NB4 (cell line): ENCODE measurements around the gene NHLRC4.

Experiments used
- TF ChIP-seq, protein P1 (sequence below): IDR thresholded peaks from one replicate; pipeline ENCODE4 v1.5.1; 2012; ENCODE audit warnings: low read depth, low read length
- TF ChIP-seq, protein P2 (sequence below): IDR thresholded peaks from 2 replicates; pipeline ENCODE4 v1.6.1; 2011; ENCODE audit warnings: low read depth, low read length

DNA sequence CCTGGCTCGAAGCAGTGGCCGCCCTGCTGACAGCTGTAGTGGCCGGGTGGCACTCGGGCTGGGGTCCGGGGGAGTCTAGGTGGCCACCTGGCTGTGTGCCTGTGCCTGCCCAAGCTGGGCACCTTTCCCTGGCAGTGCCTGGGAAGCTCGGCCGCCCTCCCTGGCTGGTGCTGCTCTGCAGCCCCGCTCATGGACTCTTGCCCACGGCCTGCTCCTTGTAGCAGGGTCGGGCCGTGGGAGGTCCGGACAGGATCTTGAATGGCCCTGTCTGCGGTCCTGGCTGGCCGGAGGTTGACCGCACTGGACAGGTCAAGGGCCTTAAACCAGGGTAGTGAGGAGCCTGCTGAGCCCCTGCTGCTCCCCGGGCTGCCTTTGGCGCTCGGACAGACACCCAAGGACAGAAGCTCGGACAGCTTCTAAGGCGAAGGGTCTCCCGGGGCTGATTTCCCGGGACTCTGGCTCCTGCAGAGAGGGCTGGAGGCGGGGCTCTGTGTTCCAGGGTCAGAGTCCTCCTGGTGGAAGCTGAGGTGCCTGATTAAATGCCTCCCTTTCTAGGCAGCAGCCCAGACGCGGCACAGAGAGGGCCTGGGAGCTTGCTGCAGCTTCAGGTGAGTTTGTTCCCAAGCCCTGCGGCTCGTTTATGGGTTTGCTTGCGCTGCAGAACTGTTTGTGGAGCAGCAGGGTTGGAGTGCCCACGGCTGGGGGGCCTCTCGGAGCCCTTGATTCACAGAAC is 33.2 kb upstream of the NHLRC4 start:
- TF ChIP-seq, protein P1, sequence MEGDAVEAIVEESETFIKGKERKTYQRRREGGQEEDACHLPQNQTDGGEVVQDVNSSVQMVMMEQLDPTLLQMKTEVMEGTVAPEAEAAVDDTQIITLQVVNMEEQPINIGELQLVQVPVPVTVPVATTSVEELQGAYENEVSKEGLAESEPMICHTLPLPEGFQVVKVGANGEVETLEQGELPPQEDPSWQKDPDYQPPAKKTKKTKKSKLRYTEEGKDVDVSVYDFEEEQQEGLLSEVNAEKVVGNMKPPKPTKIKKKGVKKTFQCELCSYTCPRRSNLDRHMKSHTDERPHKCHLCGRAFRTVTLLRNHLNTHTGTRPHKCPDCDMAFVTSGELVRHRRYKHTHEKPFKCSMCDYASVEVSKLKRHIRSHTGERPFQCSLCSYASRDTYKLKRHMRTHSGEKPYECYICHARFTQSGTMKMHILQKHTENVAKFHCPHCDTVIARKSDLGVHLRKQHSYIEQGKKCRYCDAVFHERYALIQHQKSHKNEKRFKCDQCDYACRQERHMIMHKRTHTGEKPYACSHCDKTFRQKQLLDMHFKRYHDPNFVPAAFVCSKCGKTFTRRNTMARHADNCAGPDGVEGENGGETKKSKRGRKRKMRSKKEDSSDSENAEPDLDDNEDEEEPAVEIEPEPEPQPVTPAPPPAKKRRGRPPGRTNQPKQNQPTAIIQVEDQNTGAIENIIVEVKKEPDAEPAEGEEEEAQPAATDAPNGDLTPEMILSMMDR, result no peak
- TF ChIP-seq, protein P2, sequence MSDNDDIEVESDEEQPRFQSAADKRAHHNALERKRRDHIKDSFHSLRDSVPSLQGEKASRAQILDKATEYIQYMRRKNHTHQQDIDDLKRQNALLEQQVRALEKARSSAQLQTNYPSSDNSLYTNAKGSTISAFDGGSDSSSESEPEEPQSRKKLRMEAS, result no peak
